SU-DHL-6 (cell line): ENCODE results near the gene PDZD8.

Experiments used
- EZH2phosphoT487 ChIP-seq: fragments of 200-600 bp; sonication (generic), shearing (Covaris generic); conservative IDR thresholded peaks from 2 replicates; pipeline ENCODE4 v1.6.1; 2018; ENCODE audit warnings: mild to moderate bottlenecking, antibody characterized with exemption, low read length, moderate library complexity, mixed read lengths
- TF ChIP-seq, protein P1 (sequence below): fragments of 200-600 bp; sonication (generic); IDR thresholded peaks from one replicate; pipeline ENCODE4 v1.5.1; 2017; ENCODE audit warnings: antibody characterized with exemption, mild to moderate bottlenecking, low read length, moderate library complexity; ENCODE audit not compliant: insufficient read depth, poor library complexity, severe bottlenecking

DNA sequence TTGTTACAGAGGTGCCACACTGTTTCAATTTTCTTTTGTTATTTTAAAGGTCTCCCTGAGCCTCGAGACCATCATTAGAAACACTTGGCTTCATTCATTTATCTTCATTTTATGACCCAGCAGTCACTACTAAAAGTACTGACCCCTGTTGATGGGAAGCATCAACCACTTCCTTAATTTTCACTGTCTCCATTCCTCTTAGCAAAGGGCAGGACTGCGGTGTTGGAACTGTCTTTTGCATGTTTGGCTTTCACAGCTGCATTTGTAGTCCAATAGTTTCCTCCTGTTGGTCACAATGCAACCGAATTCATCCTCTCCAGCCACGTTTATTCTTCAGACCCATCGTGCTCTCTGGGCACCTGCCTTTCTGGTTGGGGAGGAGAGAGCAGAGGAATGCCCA, 46.7 kb upstream of the PDZD8 start:
- TF ChIP-seq, protein P1, sequence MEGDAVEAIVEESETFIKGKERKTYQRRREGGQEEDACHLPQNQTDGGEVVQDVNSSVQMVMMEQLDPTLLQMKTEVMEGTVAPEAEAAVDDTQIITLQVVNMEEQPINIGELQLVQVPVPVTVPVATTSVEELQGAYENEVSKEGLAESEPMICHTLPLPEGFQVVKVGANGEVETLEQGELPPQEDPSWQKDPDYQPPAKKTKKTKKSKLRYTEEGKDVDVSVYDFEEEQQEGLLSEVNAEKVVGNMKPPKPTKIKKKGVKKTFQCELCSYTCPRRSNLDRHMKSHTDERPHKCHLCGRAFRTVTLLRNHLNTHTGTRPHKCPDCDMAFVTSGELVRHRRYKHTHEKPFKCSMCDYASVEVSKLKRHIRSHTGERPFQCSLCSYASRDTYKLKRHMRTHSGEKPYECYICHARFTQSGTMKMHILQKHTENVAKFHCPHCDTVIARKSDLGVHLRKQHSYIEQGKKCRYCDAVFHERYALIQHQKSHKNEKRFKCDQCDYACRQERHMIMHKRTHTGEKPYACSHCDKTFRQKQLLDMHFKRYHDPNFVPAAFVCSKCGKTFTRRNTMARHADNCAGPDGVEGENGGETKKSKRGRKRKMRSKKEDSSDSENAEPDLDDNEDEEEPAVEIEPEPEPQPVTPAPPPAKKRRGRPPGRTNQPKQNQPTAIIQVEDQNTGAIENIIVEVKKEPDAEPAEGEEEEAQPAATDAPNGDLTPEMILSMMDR, result no peak
- TF ChIP-seq EZH2phosphoT487, result no peak
